SK-MEL-5 (cell line): ENCODE measurements around the gene CYP19A1. TPM values are rescaled to one million over a fixed set of nuclear protein-coding genes. Genes with fewer than 3 reads are reported as not detected.

Experiments
- DNase-seq: peaks from one replicate; pipeline ENCODE4 v3.0.0-alpha.2; 2016; ENCODE audit warnings: low read depth, low spot score
- in situ Hi-C: cut with HindIII; loops from 2 replicates; pipeline ENCODE4 v1.10.0; 2016; ENCODE audit warnings: low sequenced_read_pairs, high pct_unique_total_duplicates, low pct_unique_long_range_greater_than_20kb
- total RNA-seq: library from RNA; depleted of rRNA; stranded (reverse); fragments of >200 nt; shearing (Covaris generic); gene quantifications from 2 replicates; pipeline ENCODE4 v1.2.3, GENCODE V29; 2014

Gene CYP19A1
- total RNA-seq, 1 experiment from 2014 or later = 0.13 TPM

GRCh38 chr15:51335087-51335486 lies 3.3 kb downstream of the CYP19A1 start:
- in situ Hi-C loops = no loop called here
- no peak for DNase-seq

- no peak for DNase-seq
- in situ Hi-C loops = no loop called here
Measured at GRCh38 chr15:51334011-51334451, 4.4 kb downstream of the CYP19A1 start.

GRCh38 chr15:51333571-51333970 lies 4.8 kb downstream of the CYP19A1 start:
- in situ Hi-C loops = no loop called here
- DNase-seq = no peak

- in situ Hi-C loops = no loop called here
Measured at GRCh38 chr15:51332206-51333147, 5.9 kb downstream of the CYP19A1 start.

GRCh38 chr15:51331141-51331540 lies 7.3 kb downstream of the CYP19A1 start:
- no peak for DNase-seq

More at GRCh38 chr15:51332206-51333147, 5.9 kb downstream of the CYP19A1 start:
- no peak for DNase-seq

GRCh38 chr15:51328926-51329325 lies 9.5 kb downstream of the CYP19A1 start:
- no peak for DNase-seq
- in situ Hi-C loops = no loop called here

More at GRCh38 chr15:51331141-51331540, 7.3 kb downstream of the CYP19A1 start:
- in situ Hi-C loops = no loop called here

- in situ Hi-C loops = no loop called here
- DNase-seq = no peak
Measured at GRCh38 chr15:51327081-51327480, 11.3 kb downstream of the CYP19A1 start.

GRCh38 chr15:51325167-51325566 lies 13.2 kb downstream of the CYP19A1 start:
- no peak for DNase-seq
- in situ Hi-C loops = no loop called here

- DNase-seq = no peak
- in situ Hi-C loops = no loop called here
Measured at GRCh38 chr15:51323749-51324148, 14.6 kb downstream of the CYP19A1 start.

- in situ Hi-C loops = no loop called here
- no peak for DNase-seq
Measured at GRCh38 chr15:51322621-51323296, 15.6 kb downstream of the CYP19A1 start.

GRCh38 chr15:51321316-51321715 lies 17.1 kb downstream of the CYP19A1 start:
- DNase-seq = no peak
- in situ Hi-C loops = no loop called here

GRCh38 chr15:51320843-51321242 lies 17.6 kb downstream of the CYP19A1 start:
- no peak for DNase-seq
- in situ Hi-C loops = no loop called here

GRCh38 chr15:51319539-51319938 lies 18.9 kb downstream of the CYP19A1 start:
- in situ Hi-C loops = no loop called here

GRCh38 chr15:51318382-51319150 lies 19.8 kb downstream of the CYP19A1 start:
- peak; percentile 40 for DNase-seq
- in situ Hi-C loops = no loop called here

More at GRCh38 chr15:51319539-51319938, 18.9 kb downstream of the CYP19A1 start:
- DNase-seq = no peak

- in situ Hi-C loops = no loop called here
- DNase-seq = no peak
Measured at GRCh38 chr15:51316636-51317035, 21.8 kb downstream of the CYP19A1 start.

GRCh38 chr15:51315726-51316125 lies 22.7 kb downstream of the CYP19A1 start:
- in situ Hi-C loops = no loop called here
- no peak for DNase-seq

GRCh38 chr15:51314391-51315337 lies 23.7 kb downstream of the CYP19A1 start:
- in situ Hi-C loops = no loop called here
- peak; percentile 43 for DNase-seq
